Bronchial epithelial cell (primary cell): ENCODE data around the gene IL15RA. TPM values are rescaled to one million over a fixed set of nuclear protein-coding genes. Genes with fewer than 3 reads are reported as not detected.

Experiments used
- DNase-seq: peaks from one replicate; pipeline ENCODE4 v3.0.0-alpha.2; 2010; ENCODE audit warnings: low read depth
- FAIRE-seq: peaks from 2 replicates; lab custom pipeline; 2011; peaks lifted over from hg19 to GRCh38; lab: Jason Lieb, UNC
- H3K27me3 ChIP-seq: 2 replicates; pipeline ENCODE4 v1.5.1; 2011; ENCODE audit warnings: low read length; ENCODE audit not compliant: control insufficient read depth, insufficient read depth
- H3K36me3 ChIP-seq: 2 replicates; pipeline ENCODE4 v1.5.1; 2011; ENCODE audit warnings: low read length; ENCODE audit not compliant: control insufficient read depth, insufficient read depth
- H3K4me3 ChIP-seq: 2 replicates; pipeline ENCODE4 v1.5.1; 2011; ENCODE audit warnings: mild to moderate bottlenecking, low read depth, low read length, control low read depth
- total RNA-seq: library from RNA; depleted of rRNA; stranded (reverse); fragments of >200 nt; gene quantifications from 2 replicates; pipeline ENCODE4 v1.2.1, GENCODE V29; 2014
- TF ChIP-seq, protein P1 (sequence below): IDR thresholded peaks from 2 replicates; pipeline ENCODE4 v1.5.1; 2011; ENCODE audit warnings: mild to moderate bottlenecking, moderate library complexity, low read length, control low read depth, inconsistent platforms; ENCODE audit not compliant: insufficient read depth, severe bottlenecking

IL15RA gene
- total RNA-seq, 1 donor from 2014 or later, result 0.79 TPM

DNA sequence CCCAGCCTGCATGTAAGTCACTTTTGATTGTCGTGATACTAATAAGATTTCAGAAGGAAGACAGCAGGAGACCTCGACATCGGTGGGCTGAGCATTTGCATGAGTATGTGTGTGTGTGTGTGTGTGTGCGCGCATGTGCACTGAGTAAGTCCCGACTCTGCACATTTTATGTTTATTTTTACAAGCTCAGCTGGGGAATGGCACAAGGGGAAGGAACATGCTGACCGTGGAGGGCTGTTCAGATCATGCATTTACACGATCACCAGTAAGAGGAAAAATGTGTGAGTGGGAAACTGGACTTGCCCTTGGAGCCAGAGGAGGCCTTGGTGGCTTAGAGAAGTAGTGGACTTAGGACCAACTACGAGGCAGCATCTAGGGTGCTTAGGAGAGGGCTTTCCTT lies 43.5 kb upstream of the IL15RA start:
- TF ChIP-seq, protein P1, sequence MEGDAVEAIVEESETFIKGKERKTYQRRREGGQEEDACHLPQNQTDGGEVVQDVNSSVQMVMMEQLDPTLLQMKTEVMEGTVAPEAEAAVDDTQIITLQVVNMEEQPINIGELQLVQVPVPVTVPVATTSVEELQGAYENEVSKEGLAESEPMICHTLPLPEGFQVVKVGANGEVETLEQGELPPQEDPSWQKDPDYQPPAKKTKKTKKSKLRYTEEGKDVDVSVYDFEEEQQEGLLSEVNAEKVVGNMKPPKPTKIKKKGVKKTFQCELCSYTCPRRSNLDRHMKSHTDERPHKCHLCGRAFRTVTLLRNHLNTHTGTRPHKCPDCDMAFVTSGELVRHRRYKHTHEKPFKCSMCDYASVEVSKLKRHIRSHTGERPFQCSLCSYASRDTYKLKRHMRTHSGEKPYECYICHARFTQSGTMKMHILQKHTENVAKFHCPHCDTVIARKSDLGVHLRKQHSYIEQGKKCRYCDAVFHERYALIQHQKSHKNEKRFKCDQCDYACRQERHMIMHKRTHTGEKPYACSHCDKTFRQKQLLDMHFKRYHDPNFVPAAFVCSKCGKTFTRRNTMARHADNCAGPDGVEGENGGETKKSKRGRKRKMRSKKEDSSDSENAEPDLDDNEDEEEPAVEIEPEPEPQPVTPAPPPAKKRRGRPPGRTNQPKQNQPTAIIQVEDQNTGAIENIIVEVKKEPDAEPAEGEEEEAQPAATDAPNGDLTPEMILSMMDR, result no peak
- peaks cover 5% of the 10 kb centered on the region for H3K27me3 ChIP-seq
- DNase-seq (no peak), FAIRE-seq (no peak)
- no peaks in the 10 kb centered on the region for H3K36me3 ChIP-seq
- no peak overlapping the region for H3K4me3 ChIP-seq

DNA sequence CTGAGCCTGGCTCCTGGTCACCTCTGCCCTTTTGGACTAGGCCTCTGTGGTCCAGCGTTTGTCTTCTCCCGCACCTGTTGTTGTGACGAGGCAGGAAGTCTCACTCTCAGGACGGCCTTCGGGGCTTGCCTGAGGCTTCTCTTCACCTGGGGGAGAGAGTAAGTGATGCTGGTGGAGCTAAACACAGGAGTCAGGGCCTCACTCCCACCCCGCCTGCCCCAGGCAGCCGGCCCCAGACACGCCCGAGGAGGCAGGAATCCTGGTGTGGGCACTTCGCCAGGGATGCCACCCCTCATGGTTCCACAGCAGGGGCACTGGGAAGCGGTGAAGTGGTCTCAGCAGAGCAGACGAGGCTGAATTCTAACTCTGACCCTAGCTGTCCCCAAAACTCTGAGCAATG lies 42.5 kb upstream of the IL15RA start:
- no peak for FAIRE-seq
- TF ChIP-seq, protein P1, result no peak
- Histone ChIP-seq H3K4me3 (no peak overlapping the region), H3K36me3 (no peaks in the 10 kb centered on the region), H3K27me3 (peaks cover 6% of the 10 kb centered on the region)
- no peak for DNase-seq

DNA sequence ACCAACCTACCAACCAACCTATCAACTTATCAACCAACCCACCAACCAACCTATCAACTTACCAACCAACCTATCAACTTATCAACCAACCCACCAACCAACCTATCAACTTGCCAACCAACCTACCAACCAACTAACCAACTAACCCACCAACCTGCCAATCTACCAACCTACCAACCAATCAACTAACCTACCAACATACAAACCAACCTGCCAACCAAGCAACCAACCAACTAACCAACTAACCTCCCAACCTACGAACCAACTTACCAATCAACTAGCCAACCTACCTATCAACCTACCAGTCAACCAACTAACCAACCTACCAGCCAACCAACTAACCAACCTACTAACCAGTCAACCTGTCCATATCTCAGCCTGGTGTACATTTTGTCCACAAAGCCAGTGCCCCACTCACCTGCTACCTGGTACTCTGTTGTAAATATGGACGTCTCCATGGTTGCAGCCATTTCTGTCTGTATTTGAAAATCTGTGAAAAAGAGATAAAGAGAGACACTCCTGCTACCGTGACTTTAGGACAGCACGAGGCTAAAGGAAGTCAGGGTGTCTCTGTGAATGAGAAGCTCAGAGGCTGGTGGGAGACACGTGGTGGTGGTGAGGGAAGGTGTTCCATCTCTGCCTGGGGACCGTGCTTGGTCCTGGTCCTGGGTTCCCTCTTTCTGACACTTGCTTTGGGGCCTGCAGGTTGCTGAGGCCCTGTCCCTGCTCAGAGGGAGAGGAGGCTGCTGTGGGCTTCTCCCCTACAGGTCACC lies 41.9 kb upstream of the IL15RA start:
- Histone ChIP-seq H3K27me3 (peaks cover 6% of the 10 kb centered on the region), H3K4me3 (no peak overlapping the region), H3K36me3 (no peaks in the 10 kb centered on the region)
- TF ChIP-seq, protein P1, result no peak
- DNase-seq, result no peak
- peak; percentile 89 for FAIRE-seq

DNA sequence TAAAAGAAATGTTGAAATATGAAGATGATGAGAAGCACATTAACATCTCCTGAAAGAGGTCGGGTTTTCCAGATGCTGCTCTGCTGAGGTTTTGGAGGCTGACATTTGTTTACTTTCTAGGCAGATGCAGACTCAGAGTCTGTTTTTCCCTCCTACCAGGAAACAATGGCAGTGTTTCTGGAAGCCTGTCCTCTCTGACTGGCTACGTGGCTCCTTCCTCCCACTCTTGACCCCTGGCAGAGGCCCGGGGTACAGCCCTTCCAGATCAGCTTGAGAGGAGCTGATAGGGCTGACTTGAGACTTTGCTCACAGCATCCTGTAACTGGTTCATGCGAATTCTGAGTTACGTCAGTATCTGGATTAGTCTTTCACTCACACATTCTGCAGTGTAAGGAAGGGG lies 41.1 kb upstream of the IL15RA start:
- DNase-seq (no peak), FAIRE-seq (no peak)
- peaks cover 5% of the 10 kb centered on the region for H3K27me3 ChIP-seq
- no peak overlapping the region for H3K4me3 ChIP-seq
- TF ChIP-seq, protein P1, result no peak
- H3K36me3 ChIP-seq, result no peaks in the 10 kb centered on the region

DNA sequence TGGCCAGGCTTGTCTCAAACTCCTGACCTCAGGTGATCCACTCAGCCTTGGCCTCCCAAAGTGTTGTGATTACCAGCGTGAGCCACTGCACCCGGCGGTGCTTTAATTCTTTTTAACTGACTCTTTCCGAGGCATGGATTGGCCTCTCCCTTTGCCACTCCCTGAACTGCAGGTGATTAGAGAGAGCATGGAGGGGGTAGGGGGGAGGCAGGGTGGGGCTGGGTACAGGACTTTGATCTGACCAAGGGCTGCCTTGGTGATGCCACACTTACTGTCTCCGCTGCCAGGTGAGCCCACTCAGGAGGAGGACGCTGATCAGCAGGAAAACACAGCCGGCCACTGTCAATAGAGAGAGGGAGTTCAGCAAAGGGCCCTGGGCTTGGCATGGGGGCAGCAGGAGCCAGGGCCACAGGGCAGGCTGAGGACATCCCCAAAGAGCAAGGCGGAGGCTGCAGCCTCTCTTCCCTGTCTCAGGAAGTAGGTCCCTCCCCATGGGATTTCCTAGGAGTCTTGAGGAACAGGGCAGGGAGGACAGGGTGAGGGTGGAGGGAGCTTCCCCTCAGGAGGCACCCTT lies 40.5 kb upstream of the IL15RA start:
- FAIRE-seq (no peak), DNase-seq (no peak)
- no peaks in the 10 kb centered on the region for H3K36me3 ChIP-seq
- H3K4me3 ChIP-seq, result no peak overlapping the region
- TF ChIP-seq, protein P1, result no peak
- peaks cover 5% of the 10 kb centered on the region for H3K27me3 ChIP-seq
